ENCODE results near the gene STARD10. TPM values are rescaled to one million over a fixed set of nuclear protein-coding genes. Genes with fewer than 3 reads are reported as not detected.

The STARD10 gene
- total RNA-seq, 2 donors from 2014 or later, result 32.2 to 33.3 TPM

DNA sequence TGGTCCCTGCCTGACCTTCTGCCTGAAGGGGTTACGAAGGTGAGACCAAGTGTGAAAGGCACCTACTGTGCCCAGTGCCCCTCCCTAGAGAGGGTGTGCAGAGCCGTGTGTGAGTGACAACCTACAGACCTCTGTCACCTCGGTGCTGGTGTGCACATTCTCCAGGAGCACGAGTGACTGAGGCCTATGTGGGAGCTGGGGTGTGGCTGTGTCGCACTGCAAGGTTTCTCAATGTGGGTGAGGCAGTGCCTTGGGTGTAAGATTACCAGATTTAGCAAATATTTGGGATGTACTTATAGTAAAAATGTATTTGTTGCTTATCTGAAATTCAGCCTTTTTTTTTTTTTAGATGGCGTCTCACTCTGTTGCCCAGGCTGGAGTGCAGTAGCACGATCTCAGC is 5.6 kb downstream of the STARD10 start:
- H3K27me3 Mint-ChIP-seq (ENCODE audit: insufficient read depth), result no peaks in the 10 kb centered on the region
- no peaks in the 10 kb centered on the region for H3K36me3 ChIP-seq (ENCODE audit: control insufficient read depth, insufficient read depth, low read length)
- H3K36me3 Mint-ChIP-seq (ENCODE audit: low read depth), result no peaks in the 10 kb centered on the region
- no peaks in the 10 kb centered on the region for H3K4me1 ChIP-seq (ENCODE audit: control insufficient read depth, insufficient read depth, low read length)
- no peak overlapping the region for H3K27ac Mint-ChIP-seq
- H3K4me1 Mint-ChIP-seq, result peaks cover 16% of the 10 kb centered on the region
- TF ChIP-seq, protein P1, sequence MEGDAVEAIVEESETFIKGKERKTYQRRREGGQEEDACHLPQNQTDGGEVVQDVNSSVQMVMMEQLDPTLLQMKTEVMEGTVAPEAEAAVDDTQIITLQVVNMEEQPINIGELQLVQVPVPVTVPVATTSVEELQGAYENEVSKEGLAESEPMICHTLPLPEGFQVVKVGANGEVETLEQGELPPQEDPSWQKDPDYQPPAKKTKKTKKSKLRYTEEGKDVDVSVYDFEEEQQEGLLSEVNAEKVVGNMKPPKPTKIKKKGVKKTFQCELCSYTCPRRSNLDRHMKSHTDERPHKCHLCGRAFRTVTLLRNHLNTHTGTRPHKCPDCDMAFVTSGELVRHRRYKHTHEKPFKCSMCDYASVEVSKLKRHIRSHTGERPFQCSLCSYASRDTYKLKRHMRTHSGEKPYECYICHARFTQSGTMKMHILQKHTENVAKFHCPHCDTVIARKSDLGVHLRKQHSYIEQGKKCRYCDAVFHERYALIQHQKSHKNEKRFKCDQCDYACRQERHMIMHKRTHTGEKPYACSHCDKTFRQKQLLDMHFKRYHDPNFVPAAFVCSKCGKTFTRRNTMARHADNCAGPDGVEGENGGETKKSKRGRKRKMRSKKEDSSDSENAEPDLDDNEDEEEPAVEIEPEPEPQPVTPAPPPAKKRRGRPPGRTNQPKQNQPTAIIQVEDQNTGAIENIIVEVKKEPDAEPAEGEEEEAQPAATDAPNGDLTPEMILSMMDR (conservative IDR thresholded peaks at IDR 0.05), result no peak
- no peak overlapping the region for H3K9ac ChIP-seq (ENCODE audit: extremely low read depth, low read length, poor library complexity, severe bottlenecking)
- H3K9me3 ChIP-seq (ENCODE audit: control insufficient read depth, low read length), result no peaks in the 10 kb centered on the region
- WGBS, 2 experiments (ENCODE audit: insufficient coverage in 1 of 2, insufficient read length in 1 of 2), result 89 to 94% methylated on average over 5 to 7 of the region's 7 CpGs
- H3K4me3 Mint-ChIP-seq, result no peak overlapping the region
- H3K27ac ChIP-seq (ENCODE audit: low read depth, low read length), result no peak overlapping the region
- H3K9me3 Mint-ChIP-seq, result no peaks in the 10 kb centered on the region
- no peak for DNase-seq
- no peaks in the 10 kb centered on the region for H3K27me3 ChIP-seq (ENCODE audit: control insufficient read depth, insufficient read depth, low read length, poor library complexity, severe bottlenecking)
- H3K4me3 ChIP-seq (ENCODE audit: low read length), result no peak overlapping the region

DNA sequence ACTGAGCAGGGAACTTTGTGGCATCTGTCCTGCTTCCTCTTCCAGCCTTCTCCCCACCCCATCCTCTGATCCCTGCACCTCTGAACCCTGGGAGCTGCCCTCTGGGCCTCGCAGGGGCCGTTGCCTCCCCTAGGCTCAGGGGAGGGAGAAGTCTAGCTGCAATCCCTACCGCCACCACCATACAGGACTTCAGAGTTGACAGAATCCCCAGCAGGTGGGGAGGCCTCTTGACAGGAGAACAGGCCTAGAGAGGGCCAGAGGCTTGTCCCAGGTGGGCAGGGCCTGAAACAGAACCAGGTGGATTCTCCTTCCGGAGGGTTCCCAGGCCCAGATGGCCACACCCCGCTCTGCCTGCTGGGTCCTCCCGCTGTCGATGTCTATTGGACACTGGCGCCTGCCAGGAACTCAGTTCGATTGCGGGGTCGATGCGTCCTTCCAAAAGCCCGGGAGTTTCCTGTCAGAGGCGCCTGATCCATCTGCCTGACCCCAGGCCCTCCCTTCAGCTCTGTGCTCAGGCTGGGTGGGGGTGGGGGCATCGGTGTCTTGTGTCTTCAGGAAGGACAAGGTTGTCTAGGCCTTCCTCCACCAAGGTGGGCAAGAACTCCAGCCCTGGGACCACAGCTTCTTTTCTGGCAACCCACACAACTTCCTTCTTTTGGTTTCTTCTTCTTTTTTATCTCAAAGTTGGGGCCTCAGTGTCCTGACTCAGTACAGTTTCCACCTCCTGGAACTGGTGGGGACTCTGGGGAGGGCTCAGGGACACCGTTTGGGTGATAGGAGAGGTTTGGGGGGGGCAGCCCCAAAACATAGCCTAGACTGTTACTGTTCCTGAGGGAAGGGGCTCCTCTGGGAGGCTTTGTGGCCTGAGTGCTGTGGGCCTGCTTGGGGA is 6.4 kb downstream of the STARD10 start:
- Histone ChIP-seq H3K9ac (ENCODE audit: extremely low read depth, low read length, poor library complexity, severe bottlenecking) (no peak overlapping the region), H3K27me3 (ENCODE audit: control insufficient read depth, insufficient read depth, low read length, poor library complexity, severe bottlenecking) (no peaks in the 10 kb centered on the region), H3K4me1 (ENCODE audit: control insufficient read depth, insufficient read depth, low read length) (no peaks in the 10 kb centered on the region), H3K36me3 (ENCODE audit: control insufficient read depth, insufficient read depth, low read length) (no peaks in the 10 kb centered on the region), H3K9me3 (ENCODE audit: control insufficient read depth, low read length) (no peaks in the 10 kb centered on the region), H3K4me3 (ENCODE audit: low read length) (no peak overlapping the region), H3K27ac (ENCODE audit: low read depth, low read length) (no peak overlapping the region)
- peak overlapping the region; percentile 52 for H3K27ac Mint-ChIP-seq
- TF ChIP-seq, protein P1 (conservative IDR thresholded peaks at IDR 0.05), result peak; percentile 66
- no peaks in the 10 kb centered on the region for H3K9me3 Mint-ChIP-seq
- WGBS, 2 experiments (ENCODE audit: insufficient coverage in 1 of 2, insufficient read length in 1 of 2), result 75 to 83% methylated on average over 6 to 16 of the region's 16 CpGs
- peak; percentile 97 for DNase-seq
- H3K4me1 Mint-ChIP-seq, result peaks cover 16% of the 10 kb centered on the region
- H3K36me3 Mint-ChIP-seq (ENCODE audit: low read depth), result no peaks in the 10 kb centered on the region
- no peaks in the 10 kb centered on the region for H3K27me3 Mint-ChIP-seq (ENCODE audit: insufficient read depth)
- H3K4me3 Mint-ChIP-seq, result peak overlapping the region; percentile 19

DNA sequence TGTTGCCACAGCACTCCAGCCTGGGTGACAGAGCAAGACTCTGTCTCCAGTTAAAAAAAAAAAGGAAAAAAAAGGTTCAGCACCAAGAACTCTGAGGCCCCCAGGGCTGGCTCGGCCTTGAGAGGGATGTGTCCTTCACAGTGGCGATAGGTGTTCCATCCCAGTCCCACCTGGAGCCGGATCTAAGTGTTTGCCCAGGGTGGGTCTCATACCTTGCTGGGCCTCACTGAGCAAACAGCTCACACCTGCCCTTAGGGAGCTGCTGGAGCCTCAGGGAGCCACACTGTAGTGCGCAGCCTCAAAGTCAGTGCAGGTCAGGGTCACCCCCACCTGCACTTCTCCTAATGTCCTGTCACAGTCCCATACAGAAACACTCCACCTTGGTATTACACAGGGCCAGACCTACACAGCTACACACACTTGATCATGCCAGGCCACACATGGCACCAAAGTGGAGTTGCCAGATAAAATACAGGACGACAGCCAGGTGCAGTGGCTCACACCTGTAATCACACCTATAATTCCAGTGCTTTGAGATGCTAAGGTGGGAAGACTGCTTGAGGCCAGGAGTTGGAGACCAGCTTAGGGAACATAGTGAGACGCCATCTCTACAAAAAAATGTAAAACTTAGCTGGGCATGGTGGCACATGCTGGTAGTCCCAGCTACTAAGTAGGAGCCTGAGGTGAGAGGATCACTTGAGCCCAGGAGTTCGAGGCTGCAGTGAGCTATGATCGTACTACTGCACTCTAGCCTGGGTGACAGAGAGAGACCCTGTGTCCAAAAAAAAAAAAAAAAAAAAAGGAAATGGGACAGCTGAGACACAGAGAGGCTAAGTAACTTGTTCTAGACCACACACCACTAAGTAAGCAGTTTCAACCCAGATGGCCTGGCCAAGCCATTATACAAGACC is 7.3 kb downstream of the STARD10 start:
- H3K9me3 ChIP-seq (ENCODE audit: control insufficient read depth, low read length), result no peaks in the 10 kb centered on the region
- whole genome bisulfite sequencing, 2 experiments (ENCODE audit: insufficient coverage in 1 of 2, insufficient read length in 1 of 2), result 89 to 96% methylated on average over 7 to 8 of the region's 8 CpGs
- Mint-ChIP-seq H3K27ac (peak overlapping the region; percentile 72), H3K36me3 (ENCODE audit: low read depth) (no peaks in the 10 kb centered on the region), H3K4me3 (peak overlapping the region; percentile 19), H3K9me3 (no peaks in the 10 kb centered on the region), H3K4me1 (peaks cover 23% of the 10 kb centered on the region), H3K27me3 (ENCODE audit: insufficient read depth) (no peaks in the 10 kb centered on the region)
- TF ChIP-seq, protein P1 (conservative IDR thresholded peaks at IDR 0.05), result no peak
- no peak overlapping the region for H3K27ac ChIP-seq (ENCODE audit: low read depth, low read length)
- no peak for DNase-seq
- no peaks in the 10 kb centered on the region for H3K4me1 ChIP-seq (ENCODE audit: control insufficient read depth, insufficient read depth, low read length)
- H3K36me3 ChIP-seq (ENCODE audit: control insufficient read depth, insufficient read depth, low read length), result no peaks in the 10 kb centered on the region
- no peaks in the 10 kb centered on the region for H3K27me3 ChIP-seq (ENCODE audit: control insufficient read depth, insufficient read depth, low read length, poor library complexity, severe bottlenecking)
- no peak overlapping the region for H3K4me3 ChIP-seq (ENCODE audit: low read length)
- no peak overlapping the region for H3K9ac ChIP-seq (ENCODE audit: extremely low read depth, low read length, poor library complexity, severe bottlenecking)

Measured in endodermal cell (in vitro differentiated cells).